ENCODE data around the gene CRKL. TPM values are rescaled to one million over a fixed set of nuclear protein-coding genes. Genes with fewer than 3 reads are reported as not detected.

Gene CRKL
- total and polyA plus RNA-seq, 2 donors (not counting 1 experiment from before 2014, with no cell fraction given): 17.1 to 76.7 TPM

DNA sequence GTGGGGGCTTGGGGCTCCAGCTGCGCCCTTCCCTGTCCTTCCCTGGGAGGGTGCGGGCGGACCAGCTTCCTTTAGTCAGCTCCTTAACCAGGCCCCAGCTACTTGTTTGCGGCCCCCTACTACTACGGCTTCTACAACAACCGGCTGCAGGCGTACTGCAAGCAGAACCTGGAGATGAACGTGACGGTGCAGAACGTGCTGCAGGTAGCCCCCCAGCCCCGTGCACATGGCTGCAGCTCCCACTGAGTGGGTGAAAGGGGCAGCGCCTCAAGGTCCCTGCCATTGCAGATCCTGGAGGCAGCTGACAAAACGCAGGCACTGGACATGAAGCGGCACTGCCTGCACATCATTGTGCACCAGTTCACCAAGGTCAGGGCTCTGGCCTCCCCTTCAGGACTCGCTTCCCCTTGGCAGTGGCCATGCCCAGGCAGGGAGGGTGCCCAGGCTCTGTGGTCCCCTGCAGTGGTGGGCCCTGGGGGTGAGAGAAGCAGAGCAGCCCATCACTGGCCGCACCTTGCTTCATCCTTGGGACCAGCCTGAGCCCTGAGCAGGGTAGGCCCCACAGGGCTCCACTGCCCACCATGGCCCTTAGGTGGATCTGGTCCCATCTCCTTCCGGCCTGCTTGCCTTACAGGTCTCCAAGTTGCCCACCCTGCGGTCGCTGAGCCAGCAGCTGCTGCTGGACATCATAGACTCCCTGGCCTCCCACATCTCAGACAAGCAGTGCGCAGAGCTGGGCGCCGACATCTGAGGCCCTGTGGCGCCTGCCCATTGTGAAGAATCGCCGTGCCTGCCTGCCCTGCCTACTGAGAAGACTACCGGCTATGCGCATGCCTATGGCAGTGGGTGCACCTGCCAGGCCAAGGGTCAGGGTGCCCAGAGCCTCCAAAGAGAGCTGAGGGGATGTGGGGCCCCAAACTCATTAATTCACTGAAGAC, 79.7 kb downstream of the CRKL start:
- no peak overlapping the region for H3K4me2 ChIP-seq (replicated peaks; ENCODE audit: low read depth, low read length, poor library complexity, severe bottlenecking)
- H2AFZ ChIP-seq (ENCODE audit: insufficient read depth, low read depth, low read length, poor library complexity, severe bottlenecking): no peak overlapping the region
- peaks cover 0 to 5% (median 0%) of the 10 kb centered on the region in 3 donors for H3K9me3 ChIP-seq (ENCODE audit: control extremely low read depth in 1 of 3, control insufficient read depth in 2 of 3, insufficient read depth in 1 of 3, low read length in 2 of 3)
- no peaks in the 10 kb centered on the region for H3K9me3 Mint-ChIP-seq (ENCODE audit: insufficient read depth)
- no peak overlapping the region for H3K27ac ChIP-seq (ENCODE audit: low read length in 2 of 2)
- peaks cover 15 to 21% of the 10 kb centered on the region in 2 donors for H3K4me1 ChIP-seq (ENCODE audit: control insufficient read depth in 2 of 2, insufficient read depth in 2 of 2, low read length in 2 of 2)
- ChIA-PET CTCF (no interaction called here), POLR2A (no interaction called here)
- H3K27ac Mint-ChIP-seq: no peak overlapping the region
- peaks cover 20% of the 10 kb centered on the region for H3K4me1 Mint-ChIP-seq
- peaks cover 24% of the 10 kb centered on the region for H4K20me1 ChIP-seq (ENCODE audit: control insufficient read depth, insufficient read depth, low read length, poor library complexity, severe bottlenecking)
- H3K9ac ChIP-seq (ENCODE audit: low read length): no peak overlapping the region
- intact Hi-C loops (cut with micrococcal nuclease): no loop called here
- no peaks in the 10 kb centered on the region for H3K27me3 Mint-ChIP-seq
- no peaks in the 10 kb centered on the region for H3K27me3 ChIP-seq (replicated peaks in 1 of 4; ENCODE audit: control extremely low read depth in 1 of 4, control insufficient read depth in 3 of 4, insufficient read depth in 4 of 4, low read length in 3 of 4)
- H3K4me3 Mint-ChIP-seq: no peak overlapping the region
- TF ChIP-seq EZH2 (IDR thresholded peaks at IDR 0.05; ENCODE audit: borderline replicate concordance, insufficient read depth, low read depth, low read length, poor library complexity, severe bottlenecking): no peak
- TF ChIP-seq, protein P1, sequence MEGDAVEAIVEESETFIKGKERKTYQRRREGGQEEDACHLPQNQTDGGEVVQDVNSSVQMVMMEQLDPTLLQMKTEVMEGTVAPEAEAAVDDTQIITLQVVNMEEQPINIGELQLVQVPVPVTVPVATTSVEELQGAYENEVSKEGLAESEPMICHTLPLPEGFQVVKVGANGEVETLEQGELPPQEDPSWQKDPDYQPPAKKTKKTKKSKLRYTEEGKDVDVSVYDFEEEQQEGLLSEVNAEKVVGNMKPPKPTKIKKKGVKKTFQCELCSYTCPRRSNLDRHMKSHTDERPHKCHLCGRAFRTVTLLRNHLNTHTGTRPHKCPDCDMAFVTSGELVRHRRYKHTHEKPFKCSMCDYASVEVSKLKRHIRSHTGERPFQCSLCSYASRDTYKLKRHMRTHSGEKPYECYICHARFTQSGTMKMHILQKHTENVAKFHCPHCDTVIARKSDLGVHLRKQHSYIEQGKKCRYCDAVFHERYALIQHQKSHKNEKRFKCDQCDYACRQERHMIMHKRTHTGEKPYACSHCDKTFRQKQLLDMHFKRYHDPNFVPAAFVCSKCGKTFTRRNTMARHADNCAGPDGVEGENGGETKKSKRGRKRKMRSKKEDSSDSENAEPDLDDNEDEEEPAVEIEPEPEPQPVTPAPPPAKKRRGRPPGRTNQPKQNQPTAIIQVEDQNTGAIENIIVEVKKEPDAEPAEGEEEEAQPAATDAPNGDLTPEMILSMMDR (IDR thresholded peaks at IDR 0.05): no peak
- H3K79me2 ChIP-seq (ENCODE audit: control insufficient read depth, insufficient read depth, low read length): peaks cover 18% of the 10 kb centered on the region
- H3K36me3 ChIP-seq (replicated peaks in 1 of 2; ENCODE audit: control extremely low read depth in 1 of 2, control insufficient read depth in 1 of 2, extremely low read depth in 1 of 2, insufficient read depth in 2 of 2, low read length in 1 of 2): peaks cover 0 to 34% of the 10 kb centered on the region in 2 experiments
- no peak for DNase-seq
- 96% methylated on average over 27 of the region's 27 CpGs for WGBS (ENCODE audit: insufficient coverage)
- no peak overlapping the region for H3K4me3 ChIP-seq (ENCODE audit: control extremely low read depth in 1 of 5, extremely low read depth in 1 of 5, insufficient read depth in 1 of 5, low read depth in 2 of 5, low read length in 4 of 5)
- no peak for ATAC-seq (ENCODE audit: low read depth)
